ENCODE measurements around the gene LTBP3.
A peak's percentile ranks its signal among the peaks of the same experiment; 100 is the strongest.

LTBP3 gene

GRCh38 chr11:65574811-65575567 is 16.8 kb upstream of the LTBP3 start:
- DNase-seq (ENCODE audit: low spot score) = peak; percentile 65
- no peak for TF ChIP-seq CTCF (IDR thresholded peaks at IDR 0.05; ENCODE audit: extremely low read depth, missing control alignments)

DNA sequence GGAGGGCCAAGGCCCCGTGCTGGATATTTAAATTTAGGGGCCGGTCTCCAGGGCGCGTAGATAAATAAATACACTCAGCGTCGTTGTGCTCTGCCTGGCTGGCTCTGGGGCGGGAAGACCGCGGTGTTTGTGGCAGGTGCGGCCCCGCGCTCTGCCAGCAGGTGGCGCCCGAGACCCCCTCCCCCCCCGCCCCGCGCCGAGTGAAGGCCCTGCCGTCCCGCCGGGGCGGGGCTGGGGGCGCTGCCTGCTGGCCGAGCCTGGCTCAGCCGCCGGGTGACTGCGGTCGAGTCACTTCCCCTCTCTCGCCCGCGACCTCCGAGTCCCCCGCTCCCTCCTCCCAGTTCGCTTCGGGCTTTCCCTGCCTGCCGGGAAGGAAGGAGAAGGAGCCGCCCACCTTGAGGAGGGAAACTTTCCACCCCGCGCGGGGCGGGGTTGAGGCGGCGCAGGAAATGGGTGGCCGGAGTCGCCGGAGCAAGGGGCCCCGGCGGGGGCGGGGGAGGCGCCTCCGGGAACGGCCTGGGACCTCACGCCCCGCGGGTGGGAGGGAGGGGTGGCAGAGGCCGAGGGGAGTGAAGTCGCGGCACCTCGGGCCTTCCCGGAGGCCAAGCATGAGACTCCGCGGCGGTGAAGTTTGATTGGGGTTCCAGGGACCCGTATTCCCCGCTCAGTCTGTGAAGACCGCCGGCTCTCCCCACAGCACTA is 16.1 kb upstream of the LTBP3 start:
- peak; percentile 98 for DNase-seq (ENCODE audit: low spot score)
- TF ChIP-seq CTCF (IDR thresholded peaks at IDR 0.05; ENCODE audit: extremely low read depth, missing control alignments) = peak; percentile 63

- no peak for DNase-seq (ENCODE audit: low spot score)
- TF ChIP-seq CTCF (IDR thresholded peaks at IDR 0.05; ENCODE audit: extremely low read depth, missing control alignments) = no peak
These were observed 15.4 kb upstream of the LTBP3 start for GRCh38 chr11:65573391-65574079.

DNA sequence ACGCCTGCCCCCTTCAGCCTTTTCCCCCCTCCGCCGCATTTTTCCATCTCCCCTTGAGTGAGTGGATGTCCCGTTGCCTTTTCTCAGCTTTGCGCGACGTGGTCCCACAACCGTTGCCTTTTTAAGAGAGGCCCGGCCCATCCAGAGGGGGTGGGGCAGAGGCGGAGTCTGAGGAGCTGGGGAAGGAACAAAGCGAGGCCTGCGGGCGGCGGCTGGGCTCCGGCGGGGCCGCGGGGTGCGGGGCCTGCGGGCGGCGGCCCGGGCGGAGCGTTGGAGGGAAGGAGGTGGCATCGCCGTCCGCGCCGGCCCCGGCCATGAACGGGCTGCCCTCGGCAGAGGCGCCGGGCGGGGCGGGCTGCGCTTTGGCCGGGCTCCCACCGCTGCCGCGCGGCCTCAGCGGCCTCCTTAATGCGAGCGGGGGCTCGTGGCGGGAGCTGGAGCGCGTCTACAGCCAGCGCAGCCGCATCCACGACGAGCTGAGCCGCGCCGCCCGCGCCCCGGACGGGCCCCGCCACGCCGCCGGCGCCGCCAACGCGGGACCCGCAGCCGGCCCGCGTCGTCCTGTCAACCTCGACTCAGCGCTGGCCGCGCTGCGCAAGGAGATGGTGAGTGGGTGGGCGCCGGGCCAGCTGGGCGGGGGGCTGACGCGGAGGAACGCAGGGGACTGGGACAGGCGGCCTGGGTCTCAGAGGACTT is 14.3 kb upstream of the LTBP3 start, which contains the start of gene FAM89B:
Gene FAM89B, plus strand, starts transcription at position 183 of the 696 bp plus-strand sequence. Its CDS starts 132 bp downstream, at position 315.
- peak; percentile 87 for DNase-seq (ENCODE audit: low spot score)
- TF ChIP-seq CTCF (IDR thresholded peaks at IDR 0.05; ENCODE audit: extremely low read depth, missing control alignments) = no peak

DNA sequence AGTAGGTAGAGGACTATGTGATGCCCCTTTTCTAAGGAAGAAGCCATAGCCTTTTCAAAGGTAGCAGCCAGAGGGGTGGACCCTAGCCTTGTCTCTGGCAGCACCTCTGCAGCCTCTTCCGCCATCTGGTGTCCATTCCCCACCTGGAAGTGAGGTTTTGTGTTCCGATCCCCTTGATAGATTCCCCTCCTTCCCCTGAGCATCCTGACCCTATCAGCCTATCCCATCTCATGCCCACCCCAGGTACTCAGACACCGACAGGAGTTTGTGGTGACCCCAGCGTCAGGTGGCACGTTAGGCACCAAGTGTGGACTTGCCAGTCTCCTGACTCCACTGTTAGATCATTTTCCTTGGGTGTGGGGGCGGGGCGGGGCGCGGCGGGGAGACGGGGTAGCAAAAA is 13.8 kb upstream of the LTBP3 start:
- DNase-seq (ENCODE audit: low spot score) = no peak
- no peak for TF ChIP-seq CTCF (IDR thresholded peaks at IDR 0.05; ENCODE audit: extremely low read depth, missing control alignments)

DNA sequence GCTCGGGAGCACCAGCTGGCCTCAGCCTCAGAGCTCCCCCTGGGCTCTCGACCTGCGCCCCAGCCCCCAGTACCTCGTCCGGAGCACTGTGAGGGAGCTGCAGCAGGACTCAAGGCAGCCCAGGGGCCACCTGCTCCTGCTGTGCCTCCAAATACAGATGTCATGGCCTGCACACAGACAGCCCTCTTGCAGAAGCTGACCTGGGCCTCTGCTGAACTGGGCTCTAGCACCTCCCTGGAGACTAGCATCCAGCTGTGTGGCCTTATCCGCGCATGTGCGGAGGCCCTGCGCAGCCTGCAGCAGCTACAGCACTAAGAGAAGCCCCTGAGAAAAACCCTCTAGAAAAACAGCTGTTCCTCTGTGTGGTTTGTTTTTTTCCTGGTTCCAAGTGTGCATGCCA is 13.3 kb upstream of the LTBP3 start:
- no peak for DNase-seq (ENCODE audit: low spot score)
- TF ChIP-seq CTCF (IDR thresholded peaks at IDR 0.05; ENCODE audit: extremely low read depth, missing control alignments) = no peak

Data from GM20000 (cell line).